ENCODE results near the gene AP2A2.

The AP2A2 gene

DNA sequence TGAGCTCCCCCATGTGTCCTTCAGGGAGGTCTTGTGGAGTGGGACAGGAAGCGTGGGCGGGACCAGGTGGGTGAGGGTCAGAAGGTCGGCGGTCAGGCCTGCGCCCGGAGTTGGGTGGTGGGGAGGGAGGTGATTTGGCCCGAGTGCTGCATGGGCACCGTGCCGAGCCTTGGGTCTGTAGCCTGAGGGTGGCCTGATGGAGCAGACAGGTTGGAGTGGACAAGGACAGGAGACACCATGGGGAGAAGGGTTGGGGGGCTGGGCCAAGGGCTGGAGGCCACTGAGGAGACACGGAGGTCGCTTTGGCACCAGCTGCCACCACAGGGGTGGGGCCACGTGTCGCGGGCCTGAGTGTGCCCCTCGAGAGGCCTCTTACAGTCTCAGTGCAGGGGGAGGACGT is 53.1 kb downstream of the AP2A2 start:
- H3K14ac ChIP-seq (ENCODE audit: low read length in 2 of 2): no peak overlapping the region
- no peak overlapping the region for H3K4me2 ChIP-seq (ENCODE audit: low read length, poor library complexity, severe bottlenecking)
- no peak overlapping the region for H2BK120ac ChIP-seq (ENCODE audit: low read depth, low read length)
- peaks cover 18% of the 10 kb centered on the region for H3K4me1 ChIP-seq (ENCODE audit: control insufficient read depth, insufficient read depth, low read depth, low read length)
- DNase-seq: no peak
- H2BK15ac ChIP-seq (ENCODE audit: low read depth, poor library complexity, severe bottlenecking): no peak overlapping the region
- no peak overlapping the region for H4K8ac ChIP-seq (ENCODE audit: low read length)
- H3K4me3 ChIP-seq (ENCODE audit: insufficient read depth in 1 of 2, low read depth in 1 of 2, low read length in 2 of 2): no peak overlapping the region
- no peak overlapping the region for H3K18ac ChIP-seq (ENCODE audit: low read depth in 1 of 2, low read length in 2 of 2)
- no peak overlapping the region for H4K91ac ChIP-seq (ENCODE audit: low read length)
- H3K27ac ChIP-seq (ENCODE audit: low read length, poor library complexity, severe bottlenecking): no peak overlapping the region
- WGBS: 97% methylated on average over 16 of the region's 16 CpGs
- no peaks in the 10 kb centered on the region for H3K9me3 ChIP-seq (ENCODE audit: control insufficient read depth, low read length)
- no peak overlapping the region for H3K9ac ChIP-seq (ENCODE audit: low read length)
- no peak overlapping the region for H2BK5ac ChIP-seq (ENCODE audit: low read depth, low read length, poor library complexity, severe bottlenecking)
- no peak overlapping the region for H3K23ac ChIP-seq (ENCODE audit: low read length in 2 of 2)
- no peak overlapping the region for H2BK12ac ChIP-seq (ENCODE audit: low read length in 2 of 2)
- H3K36me3 ChIP-seq (ENCODE audit: control insufficient read depth in 1 of 2, insufficient read depth in 2 of 2, low read depth in 1 of 2, low read length in 2 of 2): peaks cover 52 to 70% of the 10 kb centered on the region in 2 experiments
- no peaks in the 10 kb centered on the region for H3K27me3 ChIP-seq (ENCODE audit: control insufficient read depth in 1 of 2, insufficient read depth in 1 of 2, low read length in 2 of 2)
- no peak overlapping the region for H3K4ac ChIP-seq (ENCODE audit: low read depth in 1 of 2, low read length in 2 of 2)
- H2AK5ac ChIP-seq (ENCODE audit: low read length, severe bottlenecking): no peak overlapping the region
- no peak overlapping the region for H2AFZ ChIP-seq (ENCODE audit: low read depth, low read length)
- H3K79me1 ChIP-seq (replicated peaks; ENCODE audit: low read length, poor library complexity, severe bottlenecking): peaks cover 37% of the 10 kb centered on the region

DNA sequence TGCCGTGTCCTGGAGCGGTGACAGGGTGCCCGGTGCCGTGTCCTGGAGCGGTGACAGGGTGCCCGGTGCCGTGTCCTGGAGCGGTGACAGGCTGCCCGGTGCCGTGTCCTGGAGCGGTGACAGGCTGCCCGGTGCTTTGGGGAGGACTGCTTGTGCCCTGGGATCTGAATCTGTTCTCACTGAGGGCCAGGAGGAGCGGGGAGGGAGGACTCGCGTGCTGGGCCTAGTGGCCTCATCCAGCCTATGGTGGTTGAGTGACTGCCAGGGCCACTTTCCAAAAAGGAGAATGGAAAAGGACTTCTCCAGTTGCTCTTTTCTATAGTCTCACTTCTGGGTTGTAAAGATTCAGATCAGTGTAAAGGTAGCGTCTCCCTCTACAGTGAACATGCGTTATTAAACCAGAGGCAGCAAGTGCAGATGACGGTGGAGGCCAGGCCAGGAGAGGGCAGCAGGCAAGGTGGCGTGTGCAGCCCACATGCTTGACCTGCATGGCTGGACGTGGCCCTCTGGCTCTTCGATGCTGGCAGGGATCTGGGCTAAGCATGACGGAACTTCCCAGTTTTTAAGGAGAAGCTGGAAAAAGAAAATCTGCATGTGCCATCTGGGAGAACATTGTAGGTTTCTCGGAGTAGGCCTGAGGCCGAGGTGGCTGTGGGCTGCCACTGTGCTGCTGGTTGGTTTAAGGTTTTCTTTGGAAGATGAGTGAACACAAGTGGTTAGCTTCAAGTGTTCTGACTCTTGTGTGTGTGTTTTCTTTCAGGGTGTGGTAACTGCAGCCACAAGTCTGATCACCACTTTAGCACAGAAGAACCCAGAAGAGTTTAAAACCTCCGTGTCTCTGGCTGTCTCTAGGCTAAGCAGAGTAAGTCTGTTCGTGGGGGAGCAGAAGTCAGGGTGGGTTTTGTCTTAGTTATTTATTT is 55.0 kb downstream of the AP2A2 start:
- Histone ChIP-seq H3K27ac (ENCODE audit: low read length, poor library complexity, severe bottlenecking) (no peak overlapping the region), H3K27me3 (ENCODE audit: control insufficient read depth in 1 of 2, insufficient read depth in 1 of 2, low read length in 2 of 2) (no peaks in the 10 kb centered on the region), H4K91ac (ENCODE audit: low read length) (no peak overlapping the region), H2BK120ac (ENCODE audit: low read depth, low read length) (no peak overlapping the region), H4K8ac (ENCODE audit: low read length) (no peak overlapping the region), H3K18ac (ENCODE audit: low read depth in 1 of 2, low read length in 2 of 2) (no peak overlapping the region), H2BK15ac (ENCODE audit: low read depth, poor library complexity, severe bottlenecking) (no peak overlapping the region), H3K23ac (ENCODE audit: low read length in 2 of 2) (no peak overlapping the region), H2BK12ac (ENCODE audit: low read length in 2 of 2) (no peak overlapping the region), H3K4me3 (ENCODE audit: insufficient read depth in 1 of 2, low read depth in 1 of 2, low read length in 2 of 2) (no peak overlapping the region), H3K4ac (ENCODE audit: low read depth in 1 of 2, low read length in 2 of 2) (no peak overlapping the region), H3K36me3 (ENCODE audit: control insufficient read depth in 1 of 2, insufficient read depth in 2 of 2, low read depth in 1 of 2, low read length in 2 of 2) (peaks cover 63 to 76% of the 10 kb centered on the region in 2 experiments), H3K4me1 (ENCODE audit: control insufficient read depth, insufficient read depth, low read depth, low read length) (peaks cover 18% of the 10 kb centered on the region), H2AFZ (ENCODE audit: low read depth, low read length) (no peak overlapping the region), H3K4me2 (ENCODE audit: low read length, poor library complexity, severe bottlenecking) (no peak overlapping the region), H3K14ac (ENCODE audit: low read length in 2 of 2) (no peak overlapping the region), H3K79me1 (replicated peaks; ENCODE audit: low read length, poor library complexity, severe bottlenecking) (peaks cover 46% of the 10 kb centered on the region), H2AK5ac (ENCODE audit: low read length, severe bottlenecking) (no peak overlapping the region), H3K9ac (ENCODE audit: low read length) (no peak overlapping the region), H2BK5ac (ENCODE audit: low read depth, low read length, poor library complexity, severe bottlenecking) (no peak overlapping the region), H3K9me3 (ENCODE audit: control insufficient read depth, low read length) (no peaks in the 10 kb centered on the region)
- DNase-seq: no peak
- WGBS: 97% methylated on average over 26 of the region's 26 CpGs

DNA sequence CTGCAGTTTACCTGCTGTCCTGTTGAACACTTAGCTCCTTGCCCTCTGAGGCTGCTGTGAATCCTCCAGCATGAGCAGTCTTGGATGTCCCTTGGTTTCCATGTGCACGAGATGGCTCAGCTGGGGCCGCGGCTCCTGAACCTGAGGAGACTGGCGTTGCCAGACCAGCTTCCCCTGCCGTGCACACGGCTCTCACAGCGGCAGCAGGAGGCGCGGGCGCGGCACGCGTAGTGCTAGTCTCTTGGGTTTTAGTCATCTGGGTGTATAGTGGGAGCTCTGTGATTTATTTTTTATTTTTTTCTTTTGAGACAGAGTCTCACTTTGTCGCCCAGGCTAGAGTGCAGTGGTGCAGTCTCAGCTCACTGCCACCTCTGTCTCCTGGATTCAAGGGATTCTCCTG is 56.1 kb downstream of the AP2A2 start:
- no peak overlapping the region for H3K14ac ChIP-seq (ENCODE audit: low read length in 2 of 2)
- no peak for DNase-seq
- no peak overlapping the region for H3K4me3 ChIP-seq (ENCODE audit: insufficient read depth in 1 of 2, low read depth in 1 of 2, low read length in 2 of 2)
- H3K79me1 ChIP-seq (replicated peaks; ENCODE audit: low read length, poor library complexity, severe bottlenecking): peaks cover 47% of the 10 kb centered on the region
- no peak overlapping the region for H2BK5ac ChIP-seq (ENCODE audit: low read depth, low read length, poor library complexity, severe bottlenecking)
- H3K23ac ChIP-seq (ENCODE audit: low read length in 2 of 2): no peak overlapping the region
- H2AK5ac ChIP-seq (ENCODE audit: low read length, severe bottlenecking): no peak overlapping the region
- no peak overlapping the region for H4K8ac ChIP-seq (ENCODE audit: low read length)
- H3K18ac ChIP-seq (ENCODE audit: low read depth in 1 of 2, low read length in 2 of 2): no peak overlapping the region
- no peak overlapping the region for H3K9ac ChIP-seq (ENCODE audit: low read length)
- 98% methylated on average over 14 of the region's 14 CpGs for WGBS
- no peak overlapping the region for H2BK15ac ChIP-seq (ENCODE audit: low read depth, poor library complexity, severe bottlenecking)
- no peak overlapping the region for H3K4ac ChIP-seq (ENCODE audit: low read depth in 1 of 2, low read length in 2 of 2)
- no peak overlapping the region for H2BK120ac ChIP-seq (ENCODE audit: low read depth, low read length)
- H4K91ac ChIP-seq (ENCODE audit: low read length): no peak overlapping the region
- H3K4me2 ChIP-seq (ENCODE audit: low read length, poor library complexity, severe bottlenecking): no peak overlapping the region
- H2BK12ac ChIP-seq (ENCODE audit: low read length in 2 of 2): no peak overlapping the region
- no peak overlapping the region for H3K27ac ChIP-seq (ENCODE audit: low read length, poor library complexity, severe bottlenecking)
- H3K36me3 ChIP-seq (ENCODE audit: control insufficient read depth in 1 of 2, insufficient read depth in 2 of 2, low read depth in 1 of 2, low read length in 2 of 2): peaks cover 73 to 79% of the 10 kb centered on the region in 2 experiments
- H3K9me3 ChIP-seq (ENCODE audit: control insufficient read depth, low read length): no peaks in the 10 kb centered on the region
- peaks cover 13% of the 10 kb centered on the region for H3K4me1 ChIP-seq (ENCODE audit: control insufficient read depth, insufficient read depth, low read depth, low read length)
- no peak overlapping the region for H2AFZ ChIP-seq (ENCODE audit: low read depth, low read length)
- no peaks in the 10 kb centered on the region for H3K27me3 ChIP-seq (ENCODE audit: control insufficient read depth in 1 of 2, insufficient read depth in 1 of 2, low read length in 2 of 2)

DNA sequence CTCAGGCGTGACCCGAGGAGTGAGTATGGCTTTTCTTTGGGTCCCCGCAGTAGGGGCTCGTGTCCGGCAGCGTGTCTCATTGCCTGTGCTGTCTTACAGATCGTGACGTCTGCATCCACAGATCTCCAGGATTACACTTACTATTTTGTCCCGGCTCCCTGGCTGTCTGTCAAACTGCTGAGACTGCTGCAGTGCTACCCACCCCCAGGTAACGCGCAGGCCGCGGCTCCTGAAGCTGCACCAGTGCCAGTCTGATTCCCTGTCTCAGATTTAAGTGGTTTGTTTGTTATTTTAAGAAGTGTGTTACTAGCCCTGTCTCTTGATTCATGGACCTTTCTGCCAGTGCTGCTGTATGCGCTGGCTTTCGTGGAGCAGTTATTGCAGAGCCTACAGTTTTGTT is 58.9 kb downstream of the AP2A2 start:
- H2AK5ac ChIP-seq (ENCODE audit: low read length, severe bottlenecking): no peak overlapping the region
- peaks cover 1% of the 10 kb centered on the region for H3K4me1 ChIP-seq (ENCODE audit: control insufficient read depth, insufficient read depth, low read depth, low read length)
- no peak overlapping the region for H2BK5ac ChIP-seq (ENCODE audit: low read depth, low read length, poor library complexity, severe bottlenecking)
- peaks cover 42% of the 10 kb centered on the region for H3K79me1 ChIP-seq (replicated peaks; ENCODE audit: low read length, poor library complexity, severe bottlenecking)
- no peak overlapping the region for H3K4me2 ChIP-seq (ENCODE audit: low read length, poor library complexity, severe bottlenecking)
- no peak overlapping the region for H3K18ac ChIP-seq (ENCODE audit: low read depth in 1 of 2, low read length in 2 of 2)
- H3K27me3 ChIP-seq (ENCODE audit: control insufficient read depth in 1 of 2, insufficient read depth in 1 of 2, low read length in 2 of 2): no peaks in the 10 kb centered on the region
- no peak overlapping the region for H2BK120ac ChIP-seq (ENCODE audit: low read depth, low read length)
- peaks cover 74 to 77% of the 10 kb centered on the region in 2 experiments for H3K36me3 ChIP-seq (ENCODE audit: control insufficient read depth in 1 of 2, insufficient read depth in 2 of 2, low read depth in 1 of 2, low read length in 2 of 2)
- 99% methylated on average over 15 of the region's 15 CpGs for WGBS
- no peak overlapping the region for H3K23ac ChIP-seq (ENCODE audit: low read length in 2 of 2)
- H3K9me3 ChIP-seq (ENCODE audit: control insufficient read depth, low read length): no peaks in the 10 kb centered on the region
- no peak overlapping the region for H2BK12ac ChIP-seq (ENCODE audit: low read length in 2 of 2)
- H3K9ac ChIP-seq (ENCODE audit: low read length): no peak overlapping the region
- H3K4me3 ChIP-seq (ENCODE audit: insufficient read depth in 1 of 2, low read depth in 1 of 2, low read length in 2 of 2): no peak overlapping the region
- DNase-seq: no peak
- H4K8ac ChIP-seq (ENCODE audit: low read length): no peak overlapping the region
- no peak overlapping the region for H2AFZ ChIP-seq (ENCODE audit: low read depth, low read length)
- no peak overlapping the region for H3K14ac ChIP-seq (ENCODE audit: low read length in 2 of 2)
- no peak overlapping the region for H4K91ac ChIP-seq (ENCODE audit: low read length)
- no peak overlapping the region for H2BK15ac ChIP-seq (ENCODE audit: low read depth, poor library complexity, severe bottlenecking)
- H3K4ac ChIP-seq (ENCODE audit: low read depth in 1 of 2, low read length in 2 of 2): no peak overlapping the region
- H3K27ac ChIP-seq (ENCODE audit: low read length, poor library complexity, severe bottlenecking): no peak overlapping the region

All from mesenchymal stem cell (in vitro differentiated cells and primary cell).